ENCODE measurements around the gene GPR158. TPM values are rescaled to one million over a fixed set of nuclear protein-coding genes. Genes with fewer than 3 reads are reported as not detected.

The GPR158 gene
- total RNA-seq, 4 donors from 2014 or later: 0.18 TPM; not detected in 3

DNA sequence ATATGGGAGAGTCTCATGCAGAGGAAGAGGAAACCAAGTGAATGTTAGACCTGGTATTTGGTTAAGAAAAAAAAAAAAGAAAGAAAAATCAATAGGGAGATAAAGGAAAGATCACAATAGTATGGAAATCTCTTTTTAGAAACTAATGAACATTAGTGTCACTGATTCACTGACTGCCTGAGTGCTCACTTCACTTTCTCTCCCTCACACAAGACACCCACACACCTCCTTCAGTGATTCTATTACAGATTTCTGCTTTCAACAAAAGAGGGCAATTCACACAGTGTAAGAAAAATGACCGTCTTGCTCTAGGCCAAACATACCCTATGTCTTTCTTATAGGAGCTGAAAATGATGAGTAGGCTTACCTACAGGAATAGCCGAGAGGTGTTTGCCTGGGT lies 6.0 kb downstream of the GPR158 start:
- TF ChIP-seq POLR2A (IDR thresholded peaks at IDR 0.05) (no peak), EP300 (IDR thresholded peaks at IDR 0.05) (no peak), CTCF (IDR thresholded peaks at IDR 0.05) (no peak), POLR2AphosphoS5 (IDR thresholded peaks at IDR 0.05) (no peak)
- no peak overlapping the region for H3K27ac ChIP-seq
- peaks cover 35% of the 10 kb centered on the region for H3K27me3 ChIP-seq
- 72% methylated on average over 2 of the region's 2 CpGs for WGBS
- no peak overlapping the region for H3K4me3 ChIP-seq
- H3K9me3 ChIP-seq: no peaks in the 10 kb centered on the region
- no peaks in the 10 kb centered on the region for H3K36me3 ChIP-seq
- no peak for DNase-seq (ENCODE audit: low spot score in 2 of 2)
- peaks cover 6% of the 10 kb centered on the region for H3K4me1 ChIP-seq

DNA sequence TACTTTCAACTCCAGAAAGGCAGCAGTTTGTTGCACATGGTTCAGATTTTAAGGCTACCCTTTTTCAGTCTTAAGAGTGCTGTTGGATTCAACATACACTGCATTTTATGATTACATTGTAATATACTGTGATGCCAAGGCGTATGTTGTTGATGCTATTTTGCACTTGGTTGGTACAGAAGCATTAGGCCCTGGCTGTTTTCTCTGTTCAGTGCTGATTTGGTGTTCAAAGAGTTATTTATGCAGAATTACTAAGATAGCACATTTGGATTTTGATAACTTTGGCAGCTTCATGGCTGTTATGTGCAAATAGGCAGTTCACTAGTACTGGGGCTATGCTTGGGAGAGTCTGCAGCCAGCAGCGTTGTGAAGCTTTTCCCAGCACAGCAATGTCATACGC lies 7.8 kb downstream of the GPR158 start:
- WGBS: 76% methylated on average over 3 of the region's 3 CpGs
- H3K36me3 ChIP-seq: no peaks in the 10 kb centered on the region
- TF ChIP-seq EP300 (IDR thresholded peaks at IDR 0.05) (no peak), CTCF (IDR thresholded peaks at IDR 0.05) (no peak), POLR2AphosphoS5 (IDR thresholded peaks at IDR 0.05) (no peak), POLR2A (IDR thresholded peaks at IDR 0.05) (no peak)

GRCh38 chr10:25191162-25191895 lies 16.5 kb downstream of the GPR158 start:
- no peaks in the 10 kb centered on the region for H3K4me1 ChIP-seq
- TF ChIP-seq EP300 (IDR thresholded peaks at IDR 0.05) (no peak), CTCF (IDR thresholded peaks at IDR 0.05) (no peak), POLR2AphosphoS5 (IDR thresholded peaks at IDR 0.05) (no peak), POLR2A (IDR thresholded peaks at IDR 0.05) (no peak)
- 85% methylated on average over 5 of the region's 5 CpGs for WGBS

More for the DNA sequence above, 7.8 kb downstream of the GPR158 start:
- DNase-seq (ENCODE audit: low spot score in 2 of 2): no peak
- no peaks in the 10 kb centered on the region for H3K4me1 ChIP-seq
- no peak overlapping the region for H3K27ac ChIP-seq
- H3K4me3 ChIP-seq: no peak overlapping the region
- H3K9me3 ChIP-seq: no peaks in the 10 kb centered on the region
- peaks cover 17% of the 10 kb centered on the region for H3K27me3 ChIP-seq

GRCh38 chr10:25198151-25198550 lies 23.4 kb downstream of the GPR158 start:
- Histone ChIP-seq H3K9me3 (no peaks in the 10 kb centered on the region), H3K4me3 (no peak overlapping the region), H3K27me3 (no peaks in the 10 kb centered on the region), H3K4me1 (no peaks in the 10 kb centered on the region), H3K27ac (no peak overlapping the region), H3K36me3 (no peaks in the 10 kb centered on the region)
- 0% methylated on average over 1 of the region's 1 CpG for WGBS
- DNase-seq (ENCODE audit: low spot score in 2 of 2): no peak
- TF ChIP-seq POLR2A (IDR thresholded peaks at IDR 0.05) (no peak), EP300 (IDR thresholded peaks at IDR 0.05) (no peak), CTCF (IDR thresholded peaks at IDR 0.05) (no peak), POLR2AphosphoS5 (IDR thresholded peaks at IDR 0.05) (no peak)

More at GRCh38 chr10:25191162-25191895, 16.5 kb downstream of the GPR158 start:
- H3K27ac ChIP-seq: no peak overlapping the region
- no peaks in the 10 kb centered on the region for H3K9me3 ChIP-seq
- H3K4me3 ChIP-seq: no peak overlapping the region
- no peaks in the 10 kb centered on the region for H3K27me3 ChIP-seq
- DNase-seq (ENCODE audit: low spot score in 2 of 2): no peak
- H3K36me3 ChIP-seq: no peaks in the 10 kb centered on the region

DNA sequence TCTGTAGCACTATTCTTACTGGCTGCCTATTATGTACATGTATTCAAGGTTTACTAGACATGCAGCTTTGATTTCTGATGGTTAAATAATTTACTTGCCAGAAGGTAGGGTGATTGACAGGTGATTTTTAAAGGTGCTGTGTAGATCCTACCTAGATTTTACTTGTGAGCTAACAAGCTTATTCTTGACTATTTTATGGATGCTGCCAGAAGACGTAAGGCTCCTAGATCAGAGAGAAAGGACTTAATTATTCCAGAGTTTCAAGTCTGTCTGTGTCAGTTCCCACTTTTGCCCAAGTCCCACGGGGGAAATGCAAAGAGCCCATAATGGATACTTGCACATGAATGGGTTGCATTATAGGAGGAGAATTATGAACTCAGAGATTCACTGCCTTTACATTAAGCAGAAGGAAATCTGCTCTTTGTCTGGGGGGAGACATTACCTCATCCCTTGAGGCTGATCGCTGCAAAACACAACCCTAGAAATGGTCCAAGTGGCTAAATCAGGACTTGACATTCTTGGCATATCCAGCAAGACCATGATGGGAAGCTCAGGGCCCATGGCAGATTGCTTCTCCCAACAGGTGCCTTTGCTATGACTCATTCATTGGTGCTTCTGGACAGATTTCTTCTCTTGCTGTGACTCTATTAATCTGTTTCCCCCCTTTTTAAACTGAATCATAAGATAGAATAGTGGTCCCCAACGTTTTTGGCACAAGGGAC lies 32.1 kb downstream of the GPR158 start:
- H3K4me1 ChIP-seq: no peaks in the 10 kb centered on the region
- no peak overlapping the region for H3K4me3 ChIP-seq
- H3K27me3 ChIP-seq: no peaks in the 10 kb centered on the region
- no peaks in the 10 kb centered on the region for H3K36me3 ChIP-seq
- no peak for DNase-seq (ENCODE audit: low spot score in 2 of 2)
- 52% methylated on average over 4 of the region's 4 CpGs for WGBS
- TF ChIP-seq CTCF (IDR thresholded peaks at IDR 0.05): no peak
- no peak for TF ChIP-seq POLR2A (IDR thresholded peaks at IDR 0.05)
- TF ChIP-seq EP300 (IDR thresholded peaks at IDR 0.05): no peak
- no peak for TF ChIP-seq POLR2AphosphoS5 (IDR thresholded peaks at IDR 0.05)
- H3K9me3 ChIP-seq: no peaks in the 10 kb centered on the region
- no peak overlapping the region for H3K27ac ChIP-seq
